Trophoblast cell (in vitro differentiated cells and primary cell): ENCODE results near the gene RAI2.

Experiments used
- DNase-seq, 2 donors: peaks; one replicate each; pipeline ENCODE4 v3.0.0-alpha.2; 2016
- H2AFZ ChIP-seq: 2 replicates; pipeline ENCODE4 v1.6.1; 2013; ENCODE audit warnings: low read length, moderate library complexity, mild to moderate bottlenecking; ENCODE audit not compliant: insufficient read depth, poor library complexity
- H2AK5ac ChIP-seq: 2 replicates; pipeline ENCODE4 v1.6.1; 2013; ENCODE audit warnings: mild to moderate bottlenecking, low read length
- H2BK120ac ChIP-seq: 2 replicates; pipeline ENCODE4 v1.6.1; 2013; ENCODE audit warnings: low read length, mild to moderate bottlenecking, moderate library complexity; ENCODE audit not compliant: insufficient read depth, poor library complexity
- H2BK12ac ChIP-seq: 2 replicates; pipeline ENCODE4 v1.6.1; 2013; ENCODE audit warnings: mild to moderate bottlenecking, low read length, moderate library complexity
- H2BK5ac ChIP-seq: 2 replicates; pipeline ENCODE4 v1.6.1; 2013; ENCODE audit warnings: low read length, low read depth, moderate library complexity, mild to moderate bottlenecking; ENCODE audit not compliant: poor library complexity
- H3K14ac ChIP-seq: 2 replicates; pipeline ENCODE4 v1.6.1; 2013; ENCODE audit warnings: mild to moderate bottlenecking, low read length
- H3K18ac ChIP-seq: 2 replicates; pipeline ENCODE4 v1.6.1; 2013; ENCODE audit warnings: mild to moderate bottlenecking, low read length
- H3K23ac ChIP-seq: 2 replicates; pipeline ENCODE4 v1.6.1; 2013; ENCODE audit warnings: low read length
- H3K27ac ChIP-seq: 2 replicates; pipeline ENCODE4 v1.5.1; 2013; ENCODE audit warnings: low read depth, mild to moderate bottlenecking, inconsistent platforms, low read length, moderate library complexity
- H3K27me3 ChIP-seq: 2 replicates; pipeline ENCODE4 v1.6.1; 2013; ENCODE audit warnings: inconsistent platforms, mild to moderate bottlenecking, low read length, moderate library complexity; ENCODE audit not compliant: insufficient read depth
- H3K36me3 ChIP-seq, 2 experiments: 1 replicate in 1 of 2; 2 replicates in 1 of 2; pipeline ENCODE4 v1.6.1; 2013; ENCODE audit warnings: low read length in 2 of 2, mild to moderate bottlenecking in 2 of 2, moderate library complexity in 1 of 2; ENCODE audit not compliant: insufficient read depth in 2 of 2, control insufficient read depth in 1 of 2
- H3K4ac ChIP-seq: 2 replicates; pipeline ENCODE4 v1.6.1; 2013; ENCODE audit warnings: low read depth, mild to moderate bottlenecking, low read length, moderate library complexity
- H3K4me1 ChIP-seq, 2 experiments: 1 replicate in 1 of 2; 2 replicates in 1 of 2; pipeline ENCODE4 v1.6.1; 2013; ENCODE audit warnings: low read length in 2 of 2, mild to moderate bottlenecking in 2 of 2, moderate library complexity in 1 of 2; ENCODE audit not compliant: insufficient read depth in 2 of 2, control insufficient read depth in 1 of 2
- H3K4me2 ChIP-seq: 2 replicates; pipeline ENCODE4 v1.6.1; 2013; ENCODE audit warnings: inconsistent platforms, mild to moderate bottlenecking, low read length, moderate library complexity
- H3K4me3 ChIP-seq: 2 replicates; pipeline ENCODE4 v1.5.1; 2013; ENCODE audit warnings: mild to moderate bottlenecking, low read depth, low read length, inconsistent platforms
- H3K79me1 ChIP-seq: one replicate; pipeline ENCODE4 v1.6.1; 2013; ENCODE audit warnings: low read length
- H3K79me2 ChIP-seq: 2 replicates; pipeline ENCODE4 v1.6.1; 2013; ENCODE audit warnings: low read length, mild to moderate bottlenecking; ENCODE audit not compliant: control insufficient read depth, insufficient read depth, poor library complexity
- H3K9ac ChIP-seq: 2 replicates; pipeline ENCODE4 v1.6.1; 2013; ENCODE audit warnings: mild to moderate bottlenecking, low read length
- H3K9me3 ChIP-seq: 2 replicates; pipeline ENCODE4 v1.6.1; 2013; ENCODE audit warnings: low read depth, mild to moderate bottlenecking, control low read depth, inconsistent platforms, low read length; ENCODE audit not compliant: insufficient read depth
- H4K12ac ChIP-seq: 2 replicates; pipeline ENCODE4 v1.6.1; 2013; ENCODE audit warnings: low read depth, mild to moderate bottlenecking, low read length, moderate library complexity
- H4K8ac ChIP-seq: 2 replicates; pipeline ENCODE4 v1.6.1; 2013; ENCODE audit warnings: low read depth, mild to moderate bottlenecking, low read length, moderate library complexity
- H4K91ac ChIP-seq: one replicate; pipeline ENCODE4 v1.6.1; 2013; ENCODE audit warnings: low read depth, mild to moderate bottlenecking, low read length, moderate library complexity
- WGBS: extraction: QIAGEN DNeasy Blood & Tissue Kit; methylation state at CpG from one replicate; pipeline ENCODE4 v1.1.7; 2013; ENCODE audit warnings: missing lambda C conversion rate; ENCODE audit not compliant: insufficient read length, insufficient coverage; ENCODE audit errors: extremely low coverage; 5-methylcytosine and 5-hydroxymethylcytosine counted together

RAI2 gene

DNA sequence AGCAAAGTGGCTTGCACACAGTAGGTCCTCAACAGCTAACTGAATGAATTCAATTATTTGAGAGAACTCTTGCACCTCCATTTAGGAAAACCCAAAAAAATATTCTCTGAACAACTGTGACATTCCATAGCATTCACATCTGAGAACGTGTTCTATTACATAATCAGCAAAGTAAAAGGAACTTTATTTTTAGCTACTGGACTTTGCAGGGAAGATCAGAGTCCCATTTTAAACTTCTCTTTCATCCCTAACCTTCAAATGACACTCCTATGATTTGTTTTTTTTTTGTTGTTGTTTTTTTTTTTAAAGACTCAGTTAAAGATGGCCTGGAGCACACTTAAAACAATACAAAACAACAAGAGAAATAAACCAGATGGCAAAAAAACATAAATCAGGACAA lies 30.9 kb downstream of the RAI2 start:
- H2AK5ac ChIP-seq = no peak overlapping the region
- H3K4me1 ChIP-seq = no peaks in the 10 kb centered on the region
- no peak overlapping the region for H3K4ac ChIP-seq
- DNase-seq = no peak
- H2BK5ac ChIP-seq = no peak overlapping the region
- no peak overlapping the region for H3K4me3 ChIP-seq
- H3K79me1 ChIP-seq = no peaks in the 10 kb centered on the region
- no CpG with 5 or more reads among the region's 1 CpG for WGBS
- H3K79me2 ChIP-seq = no peaks in the 10 kb centered on the region
- no peak overlapping the region for H3K27ac ChIP-seq
- no peak overlapping the region for H2BK12ac ChIP-seq
- no peak overlapping the region for H2AFZ ChIP-seq
- no peaks in the 10 kb centered on the region for H3K27me3 ChIP-seq
- no peak overlapping the region for H3K18ac ChIP-seq
- H3K23ac ChIP-seq = no peak overlapping the region
- H3K9me3 ChIP-seq = no peaks in the 10 kb centered on the region
- no peak overlapping the region for H3K4me2 ChIP-seq
- H3K36me3 ChIP-seq = no peaks in the 10 kb centered on the region
- H4K91ac ChIP-seq = no peak overlapping the region
- no peak overlapping the region for H2BK120ac ChIP-seq
- H4K8ac ChIP-seq = no peak overlapping the region
- H3K14ac ChIP-seq = no peak overlapping the region
- H3K9ac ChIP-seq = no peak overlapping the region
- no peak overlapping the region for H4K12ac ChIP-seq

DNA sequence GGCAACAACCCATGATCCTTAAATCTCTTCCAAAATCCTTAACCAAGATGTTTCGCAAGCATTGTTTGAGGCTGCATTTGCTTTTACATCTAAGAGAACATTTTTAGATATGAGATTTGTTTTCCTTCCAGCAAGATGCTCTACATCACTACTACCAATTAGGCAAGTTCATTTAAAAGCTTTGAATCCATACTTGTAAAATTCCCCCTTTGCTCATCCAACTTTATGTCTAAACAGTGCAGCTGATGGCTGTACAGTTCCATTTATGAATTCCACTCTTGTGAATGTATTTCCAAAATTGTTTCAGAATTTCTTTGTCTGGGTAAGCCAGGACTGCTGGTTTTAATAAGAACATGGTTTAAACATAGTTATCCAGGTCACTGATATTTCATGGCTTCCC lies 31.5 kb downstream of the RAI2 start:
- H3K79me1 ChIP-seq = no peaks in the 10 kb centered on the region
- no peak overlapping the region for H3K4me2 ChIP-seq

GRCh38 chrX:17828171-17828570 lies 32.9 kb downstream of the RAI2 start:
- Histone ChIP-seq H2AK5ac (no peak overlapping the region), H3K27ac (no peak overlapping the region)
- WGBS = no CpG with 5 or more reads among the region's 3 CpGs

More for the DNA sequence above, 31.5 kb downstream of the RAI2 start:
- Histone ChIP-seq H3K27ac (no peak overlapping the region), H3K79me2 (no peaks in the 10 kb centered on the region), H3K4ac (no peak overlapping the region), H3K9me3 (no peaks in the 10 kb centered on the region), H3K36me3 (no peaks in the 10 kb centered on the region), H2BK5ac (no peak overlapping the region), H2BK120ac (no peak overlapping the region), H4K91ac (no peak overlapping the region), H3K23ac (no peak overlapping the region), H2AK5ac (no peak overlapping the region), H4K8ac (no peak overlapping the region), H3K4me1 (no peaks in the 10 kb centered on the region), H2AFZ (no peak overlapping the region), H3K9ac (no peak overlapping the region), H3K18ac (no peak overlapping the region), H4K12ac (no peak overlapping the region), H3K27me3 (no peaks in the 10 kb centered on the region), H2BK12ac (no peak overlapping the region), H3K14ac (no peak overlapping the region), H3K4me3 (no peak overlapping the region)
- no peak for DNase-seq
- WGBS = no CpG with 5 or more reads among the region's 1 CpG

GRCh38 chrX:17826609-17827496 lies 34.2 kb downstream of the RAI2 start:
- H4K91ac ChIP-seq = no peak overlapping the region
- no peak overlapping the region for H3K27ac ChIP-seq
- H3K4me1 ChIP-seq = no peaks in the 10 kb centered on the region
- H3K27me3 ChIP-seq = no peaks in the 10 kb centered on the region
- H3K4ac ChIP-seq = no peak overlapping the region
- H3K79me2 ChIP-seq = no peaks in the 10 kb centered on the region
- no peak overlapping the region for H2AK5ac ChIP-seq
- H3K36me3 ChIP-seq = no peaks in the 10 kb centered on the region
- H3K9me3 ChIP-seq = no peaks in the 10 kb centered on the region
- no peak overlapping the region for H2BK5ac ChIP-seq
- H3K4me3 ChIP-seq = no peak overlapping the region
- no peak overlapping the region for H4K8ac ChIP-seq
- WGBS = no CpG with 5 or more reads among the region's 5 CpGs
- no peak overlapping the region for H2BK120ac ChIP-seq
- H3K4me2 ChIP-seq = no peak overlapping the region
- DNase-seq = no peak
- H3K18ac ChIP-seq = no peak overlapping the region
- no peaks in the 10 kb centered on the region for H3K79me1 ChIP-seq
- no peak overlapping the region for H2AFZ ChIP-seq
- H2BK12ac ChIP-seq = no peak overlapping the region
- H3K23ac ChIP-seq = no peak overlapping the region
- H3K9ac ChIP-seq = no peak overlapping the region
- no peak overlapping the region for H4K12ac ChIP-seq
- no peak overlapping the region for H3K14ac ChIP-seq

More at GRCh38 chrX:17828171-17828570, 32.9 kb downstream of the RAI2 start:
- no peak for DNase-seq
- Histone ChIP-seq H3K4ac (no peak overlapping the region), H2AFZ (no peak overlapping the region), H2BK5ac (no peak overlapping the region), H2BK120ac (no peak overlapping the region), H3K79me1 (no peaks in the 10 kb centered on the region), H4K91ac (no peak overlapping the region), H4K8ac (no peak overlapping the region), H3K79me2 (no peaks in the 10 kb centered on the region), H3K4me2 (no peak overlapping the region), H3K27me3 (no peaks in the 10 kb centered on the region), H2BK12ac (no peak overlapping the region), H3K23ac (no peak overlapping the region), H3K14ac (no peak overlapping the region), H3K9ac (no peak overlapping the region), H3K4me3 (no peak overlapping the region), H3K9me3 (no peaks in the 10 kb centered on the region), H4K12ac (no peak overlapping the region), H3K18ac (no peak overlapping the region), H3K36me3 (no peaks in the 10 kb centered on the region), H3K4me1 (no peaks in the 10 kb centered on the region)
